NCI-H2107 (cell line): ENCODE measurements around the gene HRK.
"Not testable (repeated sequence)": the region's sequence is repeated elsewhere in the genome, so short reads cannot be mapped to it uniquely, and the experiment has no call there.

Source experiments
- DNase-seq: peaks from one replicate; lab custom pipeline; 2025; lab: John Stamatoyannopoulos, UW

Gene HRK

DNA sequence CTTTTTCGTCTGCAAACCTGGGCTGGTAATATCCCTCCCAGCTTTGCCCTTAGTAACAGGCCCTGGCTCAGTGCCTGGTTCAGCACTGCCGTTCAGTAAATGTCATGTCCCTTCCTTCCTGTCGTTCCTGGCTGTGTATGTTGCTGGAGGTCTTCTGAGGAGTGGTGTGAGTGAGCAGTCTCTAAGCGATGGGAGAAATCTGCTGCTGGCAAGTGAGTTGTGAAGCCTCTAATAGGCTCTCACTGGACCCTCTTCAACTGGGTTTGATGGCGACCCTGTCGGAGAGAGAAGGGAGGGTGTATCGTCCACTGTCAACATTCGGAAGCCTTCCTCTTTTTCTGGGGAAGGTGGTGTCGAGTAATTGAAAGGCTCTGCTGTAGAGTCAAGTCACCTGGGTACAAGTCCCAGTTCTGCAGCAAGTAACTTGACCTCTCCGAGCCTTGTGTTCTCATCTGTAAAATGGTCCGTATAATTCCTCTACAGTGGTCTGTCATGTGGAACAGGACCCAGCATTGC, 62.8 kb downstream of the HRK start:
- no peak for DNase-seq

DNA sequence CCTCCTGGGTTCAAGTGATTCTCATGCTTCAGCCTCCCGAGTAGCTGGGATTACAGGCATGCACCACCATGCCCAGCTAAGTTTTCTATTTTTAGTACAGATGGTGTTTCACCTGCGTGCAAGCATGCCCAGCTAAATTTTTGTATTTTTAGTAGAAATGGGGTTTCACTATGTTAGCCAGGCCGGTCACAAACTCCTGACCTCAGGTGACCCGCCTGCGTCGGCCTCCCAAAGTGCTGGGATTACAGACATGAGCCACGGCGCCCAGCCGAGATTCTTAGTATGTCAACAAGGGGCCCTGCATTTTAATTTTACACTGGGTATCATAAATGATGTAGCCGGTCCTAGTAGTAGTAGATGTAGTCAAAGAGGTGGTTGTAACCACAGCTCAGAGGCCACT, 66.5 kb downstream of the HRK start:
- not testable (repeated sequence) for DNase-seq

DNA sequence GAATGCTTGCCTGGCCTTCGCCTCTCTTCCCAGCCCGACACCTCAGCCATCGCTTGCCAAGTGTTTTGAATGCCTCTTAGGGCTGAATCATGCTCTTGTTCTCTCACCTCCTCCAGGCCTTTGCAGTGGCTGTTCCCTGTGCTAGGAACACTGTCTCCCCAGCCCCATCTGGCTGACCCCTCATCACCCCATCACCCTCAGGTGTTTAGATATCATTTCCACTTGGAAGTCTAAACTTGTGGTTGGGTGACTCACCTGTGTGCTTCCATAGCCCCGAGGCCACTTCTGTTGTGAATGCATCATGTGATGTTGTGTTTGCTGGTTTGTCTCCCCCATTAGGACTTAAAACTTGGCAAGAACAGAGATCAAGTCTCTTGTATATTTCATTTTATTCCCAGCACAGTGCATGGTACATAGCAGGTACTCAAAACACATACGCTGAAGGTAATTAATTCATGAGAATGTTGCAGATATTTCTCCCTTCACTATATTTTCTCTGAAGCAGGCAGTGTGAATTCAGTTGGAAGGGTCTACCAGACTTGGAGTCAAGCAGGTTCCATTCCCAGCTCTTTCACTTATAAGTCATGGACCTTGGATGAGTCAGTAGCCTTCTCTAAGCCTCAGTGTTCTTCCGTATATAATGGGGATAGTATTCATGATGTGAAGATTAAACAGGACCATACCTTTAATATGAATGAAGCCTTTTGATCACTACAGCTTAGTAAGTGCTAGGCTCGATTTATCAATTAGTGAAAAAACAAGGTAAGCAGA, 67.8 kb downstream of the HRK start:
- DNase-seq, result no peak

DNA sequence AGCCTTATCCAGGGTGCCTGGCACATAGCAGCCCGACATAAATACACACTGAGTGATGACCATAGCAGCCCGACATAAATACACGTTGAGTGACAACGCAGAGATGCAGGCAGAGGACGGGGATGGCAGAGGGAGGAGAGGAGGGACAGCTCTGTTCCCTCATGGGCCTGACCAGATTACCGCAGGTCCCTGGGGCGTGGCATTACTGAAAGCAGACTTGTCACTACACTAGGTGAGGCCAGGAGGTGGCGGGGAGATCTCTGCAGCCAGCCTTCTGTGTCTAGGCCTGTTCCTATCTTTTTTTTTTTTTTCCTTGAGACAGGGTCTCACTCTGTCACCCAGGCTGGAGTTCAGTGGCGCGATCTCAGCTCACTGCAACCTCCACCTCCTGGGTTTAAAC, 69.0 kb downstream of the HRK start:
- DNase-seq, result no peak

DNA sequence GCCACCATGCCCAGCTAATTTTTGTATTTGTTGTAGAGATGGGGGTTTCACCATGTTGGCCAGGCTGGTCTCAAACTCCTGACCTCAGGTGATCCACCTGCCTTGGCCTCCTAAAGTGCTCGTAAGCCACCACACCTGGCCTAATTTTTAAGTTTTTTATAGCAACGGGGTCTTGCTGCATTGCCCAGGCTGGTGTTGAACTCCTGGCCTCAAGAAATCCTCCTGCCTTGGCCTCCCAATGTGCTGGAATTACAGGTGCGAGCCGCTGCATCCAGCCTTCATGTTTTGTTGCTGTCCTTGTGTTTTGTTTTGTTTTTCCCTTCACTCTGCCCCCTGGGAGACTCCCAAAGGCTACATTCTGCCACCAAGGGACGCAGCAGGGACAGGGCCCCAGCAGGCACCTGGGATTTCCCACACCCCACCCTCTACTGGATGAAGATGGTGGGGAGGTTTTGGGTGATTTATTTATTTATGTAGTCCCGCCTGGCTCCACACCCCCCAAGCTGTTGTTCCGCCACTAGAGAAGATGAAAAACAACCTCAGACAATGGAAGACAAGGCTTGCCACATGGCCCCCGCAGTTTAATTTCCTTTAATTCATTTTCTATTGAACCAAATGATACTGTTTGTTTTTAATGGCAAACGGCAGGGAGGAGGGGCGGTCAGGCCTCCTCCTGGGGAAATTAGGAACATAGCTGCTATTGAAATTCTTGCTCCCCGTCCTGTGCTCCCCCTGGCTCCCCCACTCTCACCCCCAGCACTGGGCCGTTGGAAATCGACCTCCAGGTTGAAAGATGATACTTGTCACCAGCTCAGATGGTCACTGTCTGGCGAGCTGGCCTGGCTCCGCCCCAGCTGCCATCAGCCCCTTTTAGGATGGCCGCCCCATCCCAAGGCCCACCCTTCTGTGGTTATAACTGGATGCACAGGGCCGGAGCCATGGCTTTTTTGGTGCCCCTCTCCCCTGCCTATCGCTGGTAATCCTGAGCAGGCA, 72.8 kb downstream of the HRK start:
- no peak for DNase-seq

DNA sequence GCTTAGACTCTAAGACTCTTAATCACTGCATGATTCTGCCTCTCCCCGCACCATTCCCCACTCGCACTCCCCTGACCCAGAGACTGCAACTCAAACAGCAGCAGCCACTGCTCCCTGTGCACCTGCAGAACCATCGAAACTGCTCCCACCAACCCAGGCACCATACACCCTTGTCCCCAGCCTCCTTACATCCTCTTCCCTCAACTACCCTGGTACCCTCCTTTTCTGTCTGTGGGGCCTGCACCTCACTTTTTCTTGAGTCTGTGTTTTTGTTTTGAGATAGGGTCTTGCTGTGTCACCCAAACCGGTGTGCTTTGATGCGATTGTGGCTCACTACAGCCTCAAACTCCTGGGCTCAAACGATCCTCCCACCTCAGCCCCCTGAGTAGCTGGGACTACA, 73.7 kb downstream of the HRK start:
- DNase-seq, result no peak

DNA sequence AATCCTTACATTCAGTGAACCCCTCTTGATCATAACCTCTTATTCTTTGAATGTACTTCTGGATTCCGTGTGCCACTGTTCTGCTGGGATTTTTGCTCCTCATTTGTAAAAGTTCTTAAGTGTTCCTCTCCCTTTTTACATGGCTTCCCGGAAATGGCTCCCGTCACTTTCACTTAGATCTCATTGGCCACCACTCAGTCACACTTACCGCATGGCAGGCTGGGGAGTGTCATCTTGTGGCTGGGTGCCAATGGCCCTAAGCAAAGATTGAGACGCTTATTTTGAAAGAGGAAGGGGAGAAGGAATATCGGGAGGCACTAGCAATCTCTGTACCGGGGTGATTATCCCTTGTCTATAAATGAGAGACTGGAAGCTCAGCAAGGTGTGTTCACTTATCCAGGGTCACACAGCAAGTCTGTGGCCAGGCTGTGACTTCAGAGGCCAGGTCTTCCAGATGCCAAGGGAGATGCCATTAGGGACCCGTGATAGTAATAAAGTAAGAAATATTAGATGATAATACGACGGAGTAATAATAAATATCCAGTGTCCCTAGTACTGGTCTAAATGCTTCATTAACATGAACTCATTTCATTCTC, 74.3 kb downstream of the HRK start:
- no peak for DNase-seq
